HTR-8/SVneo (cell line): ENCODE results near the gene SLC25A4.
A peak's percentile ranks its signal among the peaks of the same experiment; 100 is the strongest.
"Not testable (repeated sequence)": the region's sequence is repeated elsewhere in the genome, so short reads cannot be mapped to it uniquely, and the experiment has no call there.

Experiments
- DNase-seq: peaks from one replicate; pipeline ENCODE4 v3.0.0; 2011; ENCODE audit warnings: low spot score, mixed read lengths; ENCODE audit not compliant: insufficient read length
- FAIRE-seq: peaks from 2 replicates; lab custom pipeline; 2011; peaks lifted over from hg19 to GRCh38; lab: Jason Lieb, UNC

The SLC25A4 gene

GRCh38 chr4:185171373-185172071, 28.5 kb downstream of the SLC25A4 start:
- FAIRE-seq (no peak), DNase-seq (no peak)

DNA sequence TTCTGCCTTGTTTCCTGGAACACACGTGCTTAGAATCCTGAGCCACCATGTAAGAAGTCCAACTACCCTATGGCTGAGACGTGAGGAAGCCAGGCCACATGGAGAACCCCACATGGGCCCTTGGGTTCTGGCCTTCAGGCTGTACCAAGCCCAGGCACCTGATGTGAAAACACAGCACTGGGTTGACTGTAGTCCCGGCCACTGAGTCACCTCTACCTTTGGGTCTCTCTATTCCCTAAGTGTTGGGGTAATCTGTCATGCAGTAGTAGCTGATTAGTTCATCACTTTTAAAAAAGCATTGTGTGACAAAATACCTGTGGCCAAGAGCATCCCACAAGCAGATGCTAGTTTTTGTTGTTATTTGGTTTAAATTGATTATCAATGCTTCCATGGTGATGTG, 36.4 kb downstream of the SLC25A4 start:
- DNase-seq (no peak), FAIRE-seq (no peak)

GRCh38 chr4:185182239-185182638, 39.2 kb downstream of the SLC25A4 start:
- DNase-seq = no peak
- no peak for FAIRE-seq

- DNase-seq = peak; percentile 73
- no peak for FAIRE-seq
Measured at GRCh38 chr4:185183622-185184281, 40.7 kb downstream of the SLC25A4 start.

- no peak for FAIRE-seq
Measured at GRCh38 chr4:185186769-185187168, 43.7 kb downstream of the SLC25A4 start.

DNA sequence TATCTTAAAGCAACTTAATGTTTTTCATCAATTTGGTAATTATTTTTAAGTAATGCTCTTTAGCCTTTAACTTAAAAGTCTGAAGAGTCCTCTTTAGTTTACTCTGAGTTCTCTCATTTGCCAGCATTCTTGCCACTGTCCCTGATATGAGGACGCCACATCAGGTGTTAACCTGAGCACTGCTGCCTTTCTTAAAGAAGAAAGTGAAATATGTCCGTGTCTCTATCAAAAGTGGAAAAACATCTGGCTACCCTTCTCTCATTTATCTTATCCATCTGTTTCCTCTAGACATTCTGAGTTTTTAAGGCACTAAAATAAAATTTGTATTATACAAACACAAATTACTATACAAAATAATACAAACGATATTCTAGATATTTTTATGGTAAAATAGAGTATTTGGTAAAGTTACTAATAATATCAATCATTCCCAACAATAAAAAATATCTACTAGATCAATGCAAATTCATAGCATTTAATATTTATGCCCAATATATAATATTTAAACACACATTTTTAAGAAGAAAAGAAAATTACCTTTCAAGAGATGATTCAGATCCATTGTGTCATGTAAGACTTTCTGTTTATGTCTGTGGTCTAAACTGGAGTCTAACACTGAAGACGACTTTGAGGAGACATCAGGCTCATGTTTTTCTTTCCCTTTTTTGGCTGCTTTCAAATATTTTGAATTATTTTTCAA, 46.7 kb downstream of the SLC25A4 start:
- FAIRE-seq (no peak), DNase-seq (no peak)

More at GRCh38 chr4:185186769-185187168, 43.7 kb downstream of the SLC25A4 start:
- no peak for DNase-seq

DNA sequence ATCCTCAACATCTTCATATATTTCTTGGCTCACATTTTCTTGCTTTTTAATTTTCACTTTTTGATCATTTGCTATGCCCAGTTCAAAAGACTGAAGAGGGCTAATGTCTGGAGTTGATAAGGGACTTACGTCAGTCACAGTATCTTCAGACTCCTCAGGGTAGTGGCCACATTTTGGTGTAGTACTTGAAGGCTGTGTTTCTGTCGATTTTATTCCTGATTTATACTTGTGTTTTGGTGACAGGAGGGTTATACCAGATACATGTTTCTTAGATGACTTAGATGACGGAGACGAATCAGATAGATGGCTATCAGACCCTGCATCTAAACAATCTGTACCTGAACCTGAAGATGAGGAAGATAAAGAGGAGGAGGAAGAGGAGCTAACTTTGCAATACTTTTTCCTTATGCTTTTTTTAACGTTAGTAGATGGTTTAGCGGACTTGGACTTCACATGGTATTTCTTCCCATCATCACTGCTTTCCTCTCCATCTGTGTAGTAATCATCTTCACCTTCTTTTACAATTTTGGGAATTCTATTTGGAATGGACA, 47.3 kb downstream of the SLC25A4 start:
- FAIRE-seq (peak; percentile 48), DNase-seq (no peak)

DNA sequence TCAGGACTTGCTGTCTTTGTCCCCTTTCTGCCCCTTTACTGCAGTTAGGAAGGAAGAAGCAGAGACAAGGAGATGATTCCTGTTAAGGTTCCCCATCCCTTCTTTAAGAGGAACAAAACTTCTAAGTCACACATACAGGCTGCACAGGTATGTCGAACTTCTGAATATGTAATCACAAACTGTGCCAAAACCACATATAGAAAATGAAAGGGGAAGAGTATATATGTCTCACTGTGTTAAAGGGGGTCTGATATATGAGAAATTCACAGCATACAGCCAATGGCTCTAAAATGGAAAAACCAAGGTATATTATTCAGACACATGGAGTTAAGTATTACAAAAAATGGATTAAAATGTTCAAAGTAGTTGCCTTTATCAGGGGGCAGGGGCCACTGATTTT, 49.0 kb downstream of the SLC25A4 start:
- no peak for DNase-seq
- FAIRE-seq = peak; percentile 31

DNA sequence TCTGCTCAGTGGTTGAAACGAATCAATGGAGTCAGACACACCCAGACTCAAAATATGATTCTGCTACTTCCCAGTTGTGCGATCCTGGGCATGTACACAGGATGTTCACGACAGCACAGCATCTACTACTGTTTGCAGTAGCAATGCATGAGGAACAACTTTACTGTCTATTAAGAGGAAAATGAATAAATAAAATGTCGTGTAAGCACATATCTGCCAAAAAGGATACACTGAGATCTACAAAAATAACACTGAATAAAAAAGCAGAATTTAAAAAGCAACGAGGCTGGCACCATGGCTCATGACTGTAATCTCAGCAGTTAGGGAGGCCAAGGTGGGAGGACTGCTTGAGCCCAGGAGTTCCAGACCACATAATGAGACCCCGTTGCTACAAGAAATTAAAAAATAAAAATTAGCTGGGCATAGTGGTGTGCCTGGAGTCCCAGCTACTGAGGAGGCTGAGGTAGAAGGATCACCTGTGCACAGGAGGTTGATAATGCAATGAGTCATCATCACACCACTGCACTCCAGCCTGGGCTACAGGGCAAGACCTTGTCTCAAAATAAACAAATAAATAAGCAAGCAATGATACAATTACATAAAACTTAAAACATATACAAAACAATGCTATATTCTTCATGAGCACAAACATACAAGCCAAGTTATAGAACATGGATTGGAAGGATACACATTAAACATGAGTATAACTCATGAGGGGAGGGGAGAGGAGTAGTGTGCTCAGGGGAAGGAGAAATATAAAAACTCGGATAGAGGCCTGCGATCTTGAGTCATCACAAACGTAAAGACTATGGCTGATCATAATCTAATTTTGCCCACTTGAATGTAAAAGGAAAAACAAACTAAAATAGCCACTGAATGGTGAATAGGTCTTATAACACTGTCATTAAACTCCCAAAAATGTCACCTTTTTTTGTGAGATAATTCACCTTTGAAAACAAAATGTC, 52.1 kb downstream of the SLC25A4 start:
- peak; percentile 4 for FAIRE-seq
- no peak for DNase-seq

DNA sequence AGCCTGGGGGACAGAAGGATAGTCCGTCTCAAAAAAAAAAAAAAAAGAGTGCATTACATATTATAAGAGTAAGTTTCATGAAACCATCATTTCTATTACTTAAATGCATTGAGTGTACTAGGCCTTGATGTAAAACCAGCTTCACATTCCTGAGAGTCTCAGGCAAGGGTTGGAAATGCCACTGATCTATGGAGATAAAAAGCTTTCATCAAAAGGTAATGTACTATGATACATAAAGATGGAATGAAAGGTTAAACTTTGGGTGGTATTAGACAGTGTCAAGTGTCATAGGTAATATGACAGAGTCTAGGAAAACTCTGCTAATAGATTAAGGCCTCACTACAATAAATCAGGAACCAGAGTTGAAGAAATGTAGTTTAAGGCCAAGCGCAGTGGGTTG, 53.4 kb downstream of the SLC25A4 start:
- DNase-seq (no peak), FAIRE-seq (no peak)

GRCh38 chr4:185198189-185198588, 55.1 kb downstream of the SLC25A4 start:
- not testable (repeated sequence) for FAIRE-seq, DNase-seq
